Dendritic cell treated with granulocyte-macrophage colony-stimulating factor and Interleukin-4, amounts not matched to agents 40 ng/mL and 50 ng/mL, for 4 days (primary cell): ENCODE results near the gene CALCR.
"Not testable (repeated sequence)": the region's sequence is repeated elsewhere in the genome, so short reads cannot be mapped to it uniquely, and the experiment has no call there.

Experiments
- H3K27ac Mint-ChIP-seq: one replicate; pipeline ENCODE4 v1.8.0; 2022; ENCODE audit warnings: mild to moderate bottlenecking, mixed read lengths
- H3K27me3 Mint-ChIP-seq: one replicate; pipeline ENCODE4 v1.8.0; 2022; ENCODE audit warnings: mild to moderate bottlenecking, mixed read lengths
- H3K36me3 Mint-ChIP-seq: one replicate; pipeline ENCODE4 v1.8.0; 2022; ENCODE audit warnings: low read depth, mixed read lengths
- H3K4me1 Mint-ChIP-seq: one replicate; pipeline ENCODE4 v1.8.0; 2022; ENCODE audit warnings: low read depth, mixed read lengths
- H3K4me3 Mint-ChIP-seq: one replicate; pipeline ENCODE4 v1.8.0; 2022; ENCODE audit warnings: mild to moderate bottlenecking, moderate library complexity, mixed read lengths
- H3K9me3 Mint-ChIP-seq: one replicate; pipeline ENCODE4 v1.8.0; 2022; ENCODE audit warnings: mixed read lengths
- intact Hi-C: fragments of 100-400 bp; cut with micrococcal nuclease; formaldehyde crosslinking; loops from one replicate; pipeline ENCODE4 v1.15.0; 2022

CALCR gene

GRCh38 chr7:93574646-93575554 is at the start of gene CALCR:
CALCR (minus strand) TSS chr7:93574724; CDS start chr7:93486981, 87,743 bp downstream.
- H3K36me3 Mint-ChIP-seq = no peaks in the 10 kb centered on the region
- H3K27ac Mint-ChIP-seq = no peak within 1 kb of the TSS
- intact Hi-C loops = no loop called here
- no peak within 1 kb of the TSS for H3K4me3 Mint-ChIP-seq
- no peaks in the 10 kb centered on the region for H3K9me3 Mint-ChIP-seq
- peaks cover 61% of the 10 kb centered on the region for H3K27me3 Mint-ChIP-seq
- peaks cover 11% of the 10 kb centered on the region for H3K4me1 Mint-ChIP-seq

DNA sequence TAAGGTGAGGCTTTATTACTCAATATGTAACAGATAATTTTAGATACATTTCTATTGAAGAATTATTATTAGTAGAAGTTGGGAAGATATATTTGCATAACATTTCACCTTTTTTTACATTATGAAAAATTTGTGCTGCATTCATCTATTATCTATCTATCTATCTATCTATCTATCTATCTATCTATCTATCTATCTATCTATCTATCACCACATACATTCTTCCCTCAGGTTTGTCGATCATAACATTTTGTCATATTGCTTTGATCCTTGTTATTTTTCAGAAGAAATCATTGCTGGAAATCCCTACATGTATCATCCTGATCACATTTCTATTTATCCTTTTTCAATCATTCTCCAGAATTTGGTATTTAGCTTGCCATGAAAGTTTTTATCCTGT is 49.3 kb upstream of the CALCR start:
- H3K27ac Mint-ChIP-seq = no peak overlapping the region
- intact Hi-C loops = no loop called here
- H3K36me3 Mint-ChIP-seq = no peaks in the 10 kb centered on the region
- H3K4me1 Mint-ChIP-seq = no peaks in the 10 kb centered on the region
- no peaks in the 10 kb centered on the region for H3K27me3 Mint-ChIP-seq
- no peak overlapping the region for H3K4me3 Mint-ChIP-seq
- H3K9me3 Mint-ChIP-seq = no peaks in the 10 kb centered on the region

DNA sequence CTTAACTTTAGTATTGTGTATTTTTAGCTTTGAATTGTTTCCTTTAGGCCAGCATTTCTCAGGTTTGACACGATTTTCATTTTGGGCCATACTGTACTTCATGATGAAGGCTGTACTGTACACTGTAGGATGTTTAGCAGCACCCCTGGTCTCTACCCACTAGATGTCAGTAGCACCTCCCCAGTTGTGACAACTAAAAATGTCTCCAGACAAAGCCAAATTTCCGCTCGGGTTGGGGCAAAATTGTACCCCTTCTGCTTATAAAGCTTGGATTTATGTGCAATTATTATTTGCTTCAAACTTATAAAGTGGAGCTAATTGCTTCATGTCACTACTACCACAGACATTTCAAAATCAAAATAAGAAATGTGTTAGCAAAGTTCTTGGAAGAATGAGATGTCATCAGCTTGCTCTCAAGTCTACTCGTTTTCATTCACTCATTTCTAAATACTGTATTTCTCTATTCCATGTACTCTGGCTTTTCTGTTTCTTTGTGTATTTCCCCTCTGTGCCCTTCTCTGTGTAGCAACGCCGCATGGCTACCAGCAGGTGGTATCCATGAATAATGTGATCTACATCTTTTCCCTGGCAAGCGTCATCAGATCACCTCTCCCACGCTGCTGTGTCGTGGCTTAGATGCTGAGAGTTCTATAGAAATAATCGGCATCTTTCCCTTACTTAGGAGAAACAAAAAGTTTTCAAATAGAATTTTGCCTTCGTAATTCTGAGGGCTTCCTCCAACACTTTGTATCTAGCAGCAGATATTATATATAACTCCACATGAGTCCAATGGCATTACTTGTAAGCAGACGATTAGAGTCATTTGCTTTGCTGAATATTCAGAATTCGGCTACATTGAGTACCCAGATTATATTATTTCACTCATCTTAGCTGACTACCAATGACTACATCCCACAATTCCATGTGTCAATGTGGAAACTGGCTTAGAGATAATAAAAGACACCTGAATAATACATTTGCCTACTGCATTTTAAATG is 47.8 kb upstream of the CALCR start:
- Mint-ChIP-seq H3K9me3 (no peaks in the 10 kb centered on the region), H3K4me1 (no peaks in the 10 kb centered on the region), H3K27me3 (no peaks in the 10 kb centered on the region), H3K4me3 (no peak overlapping the region), H3K27ac (no peak overlapping the region), H3K36me3 (no peaks in the 10 kb centered on the region)
- intact Hi-C loops = no loop called here

GRCh38 chr7:93620864-93621263 is 46.3 kb upstream of the CALCR start:
- H3K4me3 Mint-ChIP-seq = no peak overlapping the region
- no peaks in the 10 kb centered on the region for H3K27me3 Mint-ChIP-seq
- no peaks in the 10 kb centered on the region for H3K4me1 Mint-ChIP-seq
- H3K9me3 Mint-ChIP-seq = no peaks in the 10 kb centered on the region
- no peak overlapping the region for H3K27ac Mint-ChIP-seq
- intact Hi-C loops = no loop called here
- H3K36me3 Mint-ChIP-seq = no peaks in the 10 kb centered on the region

GRCh38 chr7:93620057-93620456 is 45.5 kb upstream of the CALCR start:
- Mint-ChIP-seq H3K9me3 (peaks cover 2% of the 10 kb centered on the region), H3K27ac (no peak overlapping the region), H3K4me1 (no peaks in the 10 kb centered on the region), H3K27me3 (no peaks in the 10 kb centered on the region), H3K4me3 (no peak overlapping the region), H3K36me3 (no peaks in the 10 kb centered on the region)
- intact Hi-C loops = no loop called here

DNA sequence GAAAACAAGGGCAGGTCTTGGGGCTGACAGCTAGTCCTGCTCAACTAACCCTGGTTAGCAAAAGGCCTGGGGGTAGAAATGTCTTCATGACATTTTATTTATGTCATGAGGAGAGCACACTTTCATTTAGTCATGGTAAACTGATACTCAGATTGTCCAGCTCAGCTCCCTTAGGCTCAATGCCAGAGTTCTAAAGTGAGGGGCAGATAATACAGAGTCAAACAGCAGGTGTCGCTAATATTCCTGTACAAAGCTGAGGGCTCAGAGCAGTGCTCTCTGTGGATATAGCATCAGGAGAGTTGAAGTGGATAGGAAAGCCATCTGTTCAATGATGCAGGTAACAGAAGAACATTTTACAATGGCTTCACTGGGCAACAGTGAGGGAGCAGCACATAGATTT is 26.8 kb upstream of the CALCR start:
- H3K9me3 Mint-ChIP-seq = no peaks in the 10 kb centered on the region
- intact Hi-C loops = no loop called here
- H3K4me3 Mint-ChIP-seq = no peak overlapping the region
- no peaks in the 10 kb centered on the region for H3K4me1 Mint-ChIP-seq
- no peaks in the 10 kb centered on the region for H3K36me3 Mint-ChIP-seq
- H3K27ac Mint-ChIP-seq = no peak overlapping the region
- H3K27me3 Mint-ChIP-seq = no peaks in the 10 kb centered on the region

DNA sequence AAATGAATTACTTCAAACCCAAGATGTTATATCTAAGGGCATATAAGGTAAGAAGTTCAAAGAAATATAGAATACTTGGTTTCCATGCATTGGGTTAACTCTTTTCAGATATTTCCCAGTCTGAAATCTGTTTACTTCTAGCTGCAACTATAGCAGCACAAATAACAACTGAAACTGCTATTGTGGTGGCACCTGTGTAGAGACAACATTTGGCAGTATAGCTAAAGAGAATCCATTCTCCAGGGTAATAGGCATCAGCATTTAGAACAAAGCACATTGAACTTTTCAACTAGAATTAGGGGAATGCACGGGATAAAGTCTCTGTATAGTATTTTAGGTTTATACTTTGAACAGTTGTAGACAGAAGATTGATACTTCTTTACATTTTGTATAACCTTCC is 19.7 kb upstream of the CALCR start:
- no peak overlapping the region for H3K27ac Mint-ChIP-seq
- intact Hi-C loops = no loop called here
- no peaks in the 10 kb centered on the region for H3K36me3 Mint-ChIP-seq
- H3K4me1 Mint-ChIP-seq = no peaks in the 10 kb centered on the region
- no peak overlapping the region for H3K4me3 Mint-ChIP-seq
- peaks cover 7% of the 10 kb centered on the region for H3K9me3 Mint-ChIP-seq
- no peaks in the 10 kb centered on the region for H3K27me3 Mint-ChIP-seq

- Mint-ChIP-seq H3K9me3 (peaks cover 16% of the 10 kb centered on the region), H3K4me3 (no peak overlapping the region), H3K4me1 (no peaks in the 10 kb centered on the region), H3K27me3 (peaks cover 2% of the 10 kb centered on the region), H3K36me3 (no peaks in the 10 kb centered on the region), H3K27ac (no peak overlapping the region)
- intact Hi-C loops = no loop called here
These were observed 18.2 kb upstream of the CALCR start for GRCh38 chr7:93592588-93593266.

DNA sequence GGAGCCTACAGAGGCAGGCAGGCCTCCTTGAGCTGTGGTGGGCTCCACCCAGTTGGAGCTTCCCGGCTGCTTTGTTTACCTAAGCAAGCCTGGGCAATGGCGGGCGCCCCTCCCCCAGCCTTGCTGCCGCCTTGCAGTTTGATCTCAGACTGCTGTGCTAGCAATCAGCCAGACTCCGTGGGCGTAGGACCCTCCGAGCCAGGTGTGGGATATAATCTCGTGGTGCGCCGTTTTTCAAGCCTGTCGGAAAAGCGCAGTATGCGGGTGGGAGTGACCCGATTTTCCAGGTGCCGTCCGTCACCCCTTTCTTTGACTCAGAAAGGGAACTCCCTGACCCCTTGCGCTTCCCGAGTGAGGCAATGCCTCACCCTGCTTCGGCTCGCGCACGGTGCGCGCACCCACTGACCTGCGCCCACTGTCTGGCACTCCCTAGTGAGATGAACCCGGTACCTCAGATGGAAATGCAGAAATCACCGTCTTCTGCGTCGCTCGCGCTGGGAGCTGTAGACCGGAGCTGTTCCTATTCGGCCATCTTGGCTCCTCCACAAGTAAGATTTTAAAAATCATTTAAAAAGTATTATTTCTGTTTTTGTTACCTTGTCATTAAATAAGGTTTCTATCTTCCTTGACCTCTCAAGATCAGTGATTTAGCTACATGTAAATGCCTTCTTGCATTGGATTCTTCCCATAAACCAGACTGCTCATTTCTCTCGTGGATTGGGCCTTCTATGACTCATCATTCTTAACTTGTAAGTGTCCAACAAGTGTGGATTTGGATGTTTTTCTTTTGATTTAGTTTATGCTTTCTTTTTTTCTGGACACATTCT is 16.9 kb upstream of the CALCR start:
- peaks cover 16% of the 10 kb centered on the region for H3K9me3 Mint-ChIP-seq
- H3K27me3 Mint-ChIP-seq, H3K4me3 Mint-ChIP-seq, H3K36me3 Mint-ChIP-seq, H3K27ac Mint-ChIP-seq, intact Hi-C loops, H3K4me1 Mint-ChIP-seq: not testable (repeated sequence)

- H3K27ac Mint-ChIP-seq, H3K4me3 Mint-ChIP-seq, intact Hi-C loops, H3K4me1 Mint-ChIP-seq, H3K27me3 Mint-ChIP-seq, H3K36me3 Mint-ChIP-seq: not testable (repeated sequence)
- H3K9me3 Mint-ChIP-seq = peaks cover 16% of the 10 kb centered on the region
These were observed 11.9 kb upstream of the CALCR start for GRCh38 chr7:93586479-93586865.

- H3K27ac Mint-ChIP-seq, H3K4me1 Mint-ChIP-seq, H3K4me3 Mint-ChIP-seq, H3K36me3 Mint-ChIP-seq, intact Hi-C loops, H3K27me3 Mint-ChIP-seq: not testable (repeated sequence)
- H3K9me3 Mint-ChIP-seq = peaks cover 16% of the 10 kb centered on the region
These were observed 11.4 kb upstream of the CALCR start for GRCh38 chr7:93585694-93586478.

GRCh38 chr7:93579431-93579830 is 4.9 kb upstream of the CALCR start:
- Mint-ChIP-seq H3K9me3 (no peaks in the 10 kb centered on the region), H3K27ac (no peak overlapping the region), H3K4me3 (no peak overlapping the region), H3K36me3 (no peaks in the 10 kb centered on the region), H3K27me3 (peaks cover 38% of the 10 kb centered on the region), H3K4me1 (peaks cover 8% of the 10 kb centered on the region)
- intact Hi-C loops = no loop called here
